PC-9 (cell line): ENCODE data around the gene HOXB5. TPM values are rescaled to one million over a fixed set of nuclear protein-coding genes. Genes with fewer than 3 reads are reported as not detected.

Source experiments
- BruUV-seq: library from RNA; stranded (reverse); fragments of 400-500 nt; replicated peaks from 2 replicates; lab custom pipeline; 2021; lab: Mats Ljungman, UMichigan
- CTCF ChIA-PET: fragments of 300-600 bp; sonication (Branson Sonifier 250); formaldehyde crosslinking; loops from one replicate; lab custom pipeline; 2022; ENCODE audit warnings: antibody characterized with exemption; lab: Charles Lee
- POLR2A ChIA-PET: fragments of 300-600 bp; sonication (Branson Sonifier 250); formaldehyde crosslinking; loops from one replicate; lab custom pipeline; 2022; ENCODE audit warnings: antibody characterized with exemption; ENCODE audit not compliant: unreplicated experiment; lab: Charles Lee
- DNase-seq, 2 experiments: peaks; one replicate each; pipeline versions ENCODE4 v3.0.0 to v3.0.0-alpha.2; 2015 to 2022; ENCODE audit warnings: mixed read lengths in 1 of 2
- H2AFZ ChIP-seq: fragments of 200-600 bp; sonication (generic); 2 replicates; pipeline ENCODE4 v1.8.1; 2017; ENCODE audit warnings: antibody characterized with exemption
- H3F3A ChIP-seq: fragments of 200-600 bp; sonication (generic); 2 replicates; pipeline ENCODE4 v1.8.1; 2017; ENCODE audit warnings: antibody characterized with exemption, mild to moderate bottlenecking, low read depth; ENCODE audit not compliant: insufficient read depth
- H3K27ac ChIP-seq: fragments of 200-600 bp; sonication (generic); 2 replicates; pipeline ENCODE4 v1.6.1; 2016; ENCODE audit warnings: mixed run types
- H3K27me3 ChIP-seq: fragments of 200-600 bp; sonication (generic); 2 replicates; pipeline ENCODE4 v1.6.1; 2016; ENCODE audit warnings: low read depth, mixed run types; ENCODE audit not compliant: insufficient read depth
- H3K36me3 ChIP-seq: fragments of 200-600 bp; sonication (generic); 2 replicates; pipeline ENCODE4 v1.6.1; 2016; ENCODE audit warnings: low read depth, mixed run types
- H3K4me1 ChIP-seq: fragments of 200-600 bp; sonication (generic); replicated peaks from 2 replicates; pipeline ENCODE4 v1.6.1; 2016; ENCODE audit warnings: mixed run types; ENCODE audit not compliant: insufficient read depth
- H3K4me2 ChIP-seq: fragments of 200-600 bp; sonication (generic); 2 replicates; pipeline ENCODE4 v1.6.1; 2017; ENCODE audit warnings: mixed run types
- H3K4me3 ChIP-seq: fragments of 200-600 bp; sonication (generic); 2 replicates; pipeline ENCODE4 v1.6.1; 2016; ENCODE audit warnings: mixed run types
- H3K79me2 ChIP-seq: fragments of 200-600 bp; sonication (generic); 2 replicates; pipeline ENCODE4 v1.6.1; 2017; ENCODE audit warnings: low read depth, mixed run types
- H3K9me2 ChIP-seq: fragments of 200-600 bp; sonication (generic); 2 replicates; pipeline ENCODE4 v1.8.1; 2017; ENCODE audit warnings: mild to moderate bottlenecking; ENCODE audit not compliant: insufficient read depth
- H3K9me3 ChIP-seq: fragments of 200-600 bp; sonication (generic); 2 replicates; pipeline ENCODE4 v1.8.1; 2016; ENCODE audit warnings: low read depth; ENCODE audit not compliant: insufficient read depth
- H4K20me1 ChIP-seq: fragments of 200-600 bp; sonication (generic); 2 replicates; pipeline ENCODE4 v1.8.1; 2017; ENCODE audit not compliant: insufficient read depth
- CTCF ChIP-seq: fragments of 200-600 bp; sonication (generic); conservative IDR thresholded peaks from 2 replicates; pipeline ENCODE4 v1.6.1; 2017; ENCODE audit warnings: mixed run types, antibody characterized with exemption, mild to moderate bottlenecking, moderate library complexity
- EZH2 ChIP-seq: fragments of 200-600 bp; sonication (generic); IDR thresholded peaks from 2 replicates; pipeline ENCODE4 v1.8.0; 2017; ENCODE audit warnings: antibody characterized with exemption, low read depth
- intact Hi-C: fragments of 100-400 bp; cut with micrococcal nuclease; formaldehyde crosslinking; loops from one replicate; pipeline ENCODE4 v1.10.0; 2022; ENCODE audit not compliant: unreplicated experiment
- total RNA-seq: library from RNA; stranded (reverse); gene quantifications from 2 replicates; pipeline ENCODE4 v1.2.3, GENCODE V29; 2021

HOXB5 gene
- total RNA-seq, 1 experiment from 2014 or later, result 12.9 TPM

GRCh38 chr17:48569240-48569582, 24.4 kb downstream of the HOXB5 start:
- no peaks in the 10 kb centered on the region for H4K20me1 ChIP-seq
- CTCF ChIA-PET, result no interaction called here
- no peak overlapping the region for H2AFZ ChIP-seq
- H3K4me3 ChIP-seq, result no peak overlapping the region
- no TSS peak for BruUV-seq
- H3K9me2 ChIP-seq, result no peaks in the 10 kb centered on the region
- intact Hi-C loops, result no loop called here
- no peaks in the 10 kb centered on the region for H3K79me2 ChIP-seq
- no peak for DNase-seq
- H3K4me2 ChIP-seq, result no peak overlapping the region
- POLR2A ChIA-PET, result no interaction called here
- no peaks in the 10 kb centered on the region for H3K9me3 ChIP-seq
- 0 out of 2 replicates have a peak, but pooled peaks cover 6% of the 10 kb centered on the region for H3K4me1 ChIP-seq
- H3K27ac ChIP-seq, result no peak overlapping the region
- H3K36me3 ChIP-seq, result no peaks in the 10 kb centered on the region
- TF ChIP-seq EZH2, result no peak
- no peaks in the 10 kb centered on the region for H3F3A ChIP-seq
- H3K27me3 ChIP-seq, result no peaks in the 10 kb centered on the region

GRCh38 chr17:48568499-48569239, 24.9 kb downstream of the HOXB5 start:
- POLR2A ChIA-PET, result interaction anchor here (0.6 kb wide), 1 partner anchor 207 kb away, joined by 3 read pairs; no protein-coding TSS in a partner anchor

GRCh38 chr17:48567646-48568354, 25.8 kb downstream of the HOXB5 start:
- Histone ChIP-seq H3K9me3 (no peaks in the 10 kb centered on the region), H3K4me3 (no peak overlapping the region), H3K9me2 (no peaks in the 10 kb centered on the region), H3K4me1 (0 out of 2 replicates have a peak, but pooled peaks cover 6% of the 10 kb centered on the region), H3K27ac (no peak overlapping the region), H3F3A (no peaks in the 10 kb centered on the region), H2AFZ (no peak overlapping the region), H4K20me1 (no peaks in the 10 kb centered on the region), H3K36me3 (no peaks in the 10 kb centered on the region), H3K4me2 (no peak overlapping the region), H3K79me2 (no peaks in the 10 kb centered on the region), H3K27me3 (no peaks in the 10 kb centered on the region)
- ChIA-PET POLR2A (interaction anchor here (0.6 to 0.7 kb wide), 2 partner anchors 84 to 206 kb away, joined by 3 to 6 read pairs; no protein-coding TSS in a partner anchor), CTCF (no interaction called here)
- intact Hi-C loops, result no loop called here
- DNase-seq, result no peak
- BruUV-seq, result no TSS peak
- TF ChIP-seq EZH2 (no peak), CTCF (no peak)

More at GRCh38 chr17:48568499-48569239, 24.9 kb downstream of the HOXB5 start:
- Histone ChIP-seq H3K4me2 (no peak overlapping the region), H3K9me2 (no peaks in the 10 kb centered on the region), H2AFZ (no peak overlapping the region), H3K27me3 (no peaks in the 10 kb centered on the region), H3K79me2 (no peaks in the 10 kb centered on the region), H3K9me3 (no peaks in the 10 kb centered on the region), H3K27ac (no peak overlapping the region), H3K4me1 (0 out of 2 replicates have a peak, but pooled peaks cover 6% of the 10 kb centered on the region), H3K4me3 (no peak overlapping the region), H4K20me1 (no peaks in the 10 kb centered on the region), H3K36me3 (no peaks in the 10 kb centered on the region), H3F3A (no peaks in the 10 kb centered on the region)
- CTCF ChIA-PET, result no interaction called here
- no TSS peak for BruUV-seq
- no peak for DNase-seq
- intact Hi-C loops, result no loop called here
- TF ChIP-seq EZH2 (no peak), CTCF (no peak)
